BJ (cell line): ENCODE data around the gene LY6G5B. TPM values are rescaled to one million over a fixed set of nuclear protein-coding genes. Genes with fewer than 3 reads are reported as not detected.

Source experiments
- CTCF ChIA-PET: fragments of 350-600 bp; formaldehyde crosslinking; extraction: SDS; loops from one replicate; lab custom pipeline; 2021; ENCODE audit warnings: antibody characterized with exemption, inconsistent platforms; lab: Yijun Ruan, JAX
- POLR2A ChIA-PET: fragments of 300-600 bp; sonication (Branson Sonifier 250); formaldehyde crosslinking; extraction: SDS; loops from one replicate; lab custom pipeline; 2021; ENCODE audit warnings: antibody characterized with exemption; lab: Charles Lee
- DNase-seq: peaks from one replicate; pipeline ENCODE4 v3.0.0-alpha.2; 2011; ENCODE audit warnings: low read depth
- H3K27me3 ChIP-seq: 2 replicates; pipeline ENCODE4 v1.6.0; 2011; ENCODE audit warnings: low read length; ENCODE audit not compliant: control insufficient read depth, insufficient read depth
- H3K36me3 ChIP-seq: 2 replicates; pipeline ENCODE4 v1.5.1; 2011; ENCODE audit warnings: low read length; ENCODE audit not compliant: control insufficient read depth, insufficient read depth
- H3K4me3 ChIP-seq: 2 replicates; pipeline ENCODE4 v1.5.1; 2011; ENCODE audit warnings: low read depth, mild to moderate bottlenecking, control low read depth, low read length
- polyA plus RNA-seq: library from polyadenylated mRNA; depleted of rRNA; stranded (reverse); fragments of >200 nt; gene quantifications from 2 replicates; pipeline ENCODE4 v1.2.3, GENCODE V29; 2011
- TF ChIP-seq, protein P1 (sequence below): IDR thresholded peaks from 2 replicates; pipeline ENCODE4 v1.5.1; 2011; ENCODE audit warnings: low read depth, mild to moderate bottlenecking, control low read depth, inconsistent platforms, low read length, moderate library complexity; ENCODE audit not compliant: insufficient read depth

LY6G5B gene
- polyA plus RNA-seq, 1 experiment, result 10.8 TPM

DNA sequence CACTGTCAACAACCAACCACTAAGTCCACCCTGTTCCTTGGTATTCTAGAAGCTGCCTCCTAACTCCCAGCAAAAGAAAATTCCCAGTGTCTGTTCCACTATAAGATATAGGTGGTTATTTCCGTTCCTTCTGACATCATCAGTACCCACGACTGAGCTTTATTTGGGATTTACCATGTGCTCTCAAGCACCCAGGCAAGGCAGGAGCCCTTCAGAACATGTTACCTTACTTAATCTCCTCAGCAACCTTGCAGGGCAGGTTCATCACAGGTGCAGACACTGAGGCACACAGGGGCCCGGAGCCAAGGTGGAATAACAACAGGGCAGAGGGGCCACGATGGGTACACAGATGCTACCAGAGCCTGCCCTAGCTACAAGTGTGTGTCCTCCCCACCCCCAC, 22.6 kb downstream of the LY6G5B start:
- H3K36me3 ChIP-seq, result peaks cover 43% of the 10 kb centered on the region
- H3K27me3 ChIP-seq, result no peaks in the 10 kb centered on the region
- no peak for DNase-seq
- ChIA-PET POLR2A (no interaction called here), CTCF (interaction anchor here (2.1 kb wide), 1 partner anchor 11 kb away, joined by 12 read pairs; the partner anchor contains the start of gene LY6G5C)
- no peak overlapping the region for H3K4me3 ChIP-seq
- TF ChIP-seq, protein P1, sequence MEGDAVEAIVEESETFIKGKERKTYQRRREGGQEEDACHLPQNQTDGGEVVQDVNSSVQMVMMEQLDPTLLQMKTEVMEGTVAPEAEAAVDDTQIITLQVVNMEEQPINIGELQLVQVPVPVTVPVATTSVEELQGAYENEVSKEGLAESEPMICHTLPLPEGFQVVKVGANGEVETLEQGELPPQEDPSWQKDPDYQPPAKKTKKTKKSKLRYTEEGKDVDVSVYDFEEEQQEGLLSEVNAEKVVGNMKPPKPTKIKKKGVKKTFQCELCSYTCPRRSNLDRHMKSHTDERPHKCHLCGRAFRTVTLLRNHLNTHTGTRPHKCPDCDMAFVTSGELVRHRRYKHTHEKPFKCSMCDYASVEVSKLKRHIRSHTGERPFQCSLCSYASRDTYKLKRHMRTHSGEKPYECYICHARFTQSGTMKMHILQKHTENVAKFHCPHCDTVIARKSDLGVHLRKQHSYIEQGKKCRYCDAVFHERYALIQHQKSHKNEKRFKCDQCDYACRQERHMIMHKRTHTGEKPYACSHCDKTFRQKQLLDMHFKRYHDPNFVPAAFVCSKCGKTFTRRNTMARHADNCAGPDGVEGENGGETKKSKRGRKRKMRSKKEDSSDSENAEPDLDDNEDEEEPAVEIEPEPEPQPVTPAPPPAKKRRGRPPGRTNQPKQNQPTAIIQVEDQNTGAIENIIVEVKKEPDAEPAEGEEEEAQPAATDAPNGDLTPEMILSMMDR, result no peak

DNA sequence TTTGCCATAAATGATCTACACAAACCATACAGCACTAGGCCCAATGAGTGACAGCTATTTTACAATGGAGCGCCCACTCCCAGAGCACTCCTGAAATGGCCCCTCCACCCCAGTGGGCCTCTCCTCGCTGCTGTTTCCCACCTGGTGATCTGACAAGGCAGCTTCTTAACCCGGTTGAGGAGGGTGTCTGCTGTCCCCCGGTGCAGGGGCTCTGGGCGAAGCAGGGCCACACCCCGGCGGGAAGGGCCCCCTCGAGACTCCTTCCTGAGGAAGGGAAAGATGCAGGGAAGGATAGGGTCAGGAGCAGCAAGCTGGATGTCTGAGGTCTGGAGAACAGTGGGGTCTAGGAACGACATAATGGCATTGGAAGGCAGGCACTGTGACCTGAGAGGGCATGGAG, 23.1 kb downstream of the LY6G5B start:
- TF ChIP-seq, protein P1, result no peak
- POLR2A ChIA-PET, result no interaction called here

DNA sequence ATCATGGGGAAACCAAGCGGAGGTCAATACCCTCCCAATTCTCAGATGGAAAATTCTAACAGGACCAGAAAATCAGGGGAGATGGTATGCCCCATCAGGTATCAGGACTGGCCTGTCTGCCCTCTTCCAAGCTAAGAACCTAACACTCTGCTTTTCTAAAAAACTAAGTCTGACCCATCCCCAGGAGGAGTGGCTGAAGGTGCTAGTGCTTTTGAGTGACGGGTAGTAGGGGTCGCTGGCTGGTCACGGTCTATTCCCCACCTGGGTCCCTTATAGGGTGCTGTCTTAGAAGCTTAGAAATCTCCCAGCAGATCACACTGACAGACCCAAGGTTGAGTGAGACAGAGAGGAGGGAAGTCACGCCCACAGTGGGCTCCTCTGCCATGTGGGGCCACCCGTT, 23.8 kb downstream of the LY6G5B start:
- POLR2A ChIA-PET, result no interaction called here

More for the DNA sequence above, 23.1 kb downstream of the LY6G5B start:
- Histone ChIP-seq H3K27me3 (no peaks in the 10 kb centered on the region), H3K36me3 (peaks cover 41% of the 10 kb centered on the region), H3K4me3 (no peak overlapping the region)
- CTCF ChIA-PET, result interaction anchor here (2.1 kb wide), 1 partner anchor 12 kb away, joined by 12 read pairs; the partner anchor contains the start of gene LY6G5C
- DNase-seq, result no peak

DNA sequence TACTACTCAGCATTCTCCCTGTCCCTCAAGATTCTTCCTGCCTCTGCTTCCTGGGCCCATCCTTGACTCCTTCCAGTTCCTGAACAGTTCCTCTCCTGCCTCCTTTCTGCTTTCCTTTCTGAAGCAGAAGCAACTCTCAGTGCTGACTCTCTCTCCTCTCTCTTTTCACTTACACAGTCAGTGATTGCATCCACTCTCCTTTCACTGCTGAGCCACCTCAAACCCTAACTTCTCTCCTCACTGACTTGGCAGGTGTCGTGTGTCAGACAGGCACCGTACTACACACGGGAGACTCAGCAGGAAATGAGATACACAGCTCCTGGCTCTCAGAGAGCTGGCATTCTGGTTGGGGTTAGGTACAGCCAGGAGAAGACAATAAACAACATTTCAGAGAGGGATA, 27.8 kb downstream of the LY6G5B start:
- ChIA-PET CTCF (no interaction called here), POLR2A (no interaction called here)
- no peak for DNase-seq
- peaks cover 18% of the 10 kb centered on the region for H3K36me3 ChIP-seq
- TF ChIP-seq, protein P1, result no peak
- no peaks in the 10 kb centered on the region for H3K27me3 ChIP-seq
- H3K4me3 ChIP-seq, result no peak overlapping the region

More for the DNA sequence above, 23.8 kb downstream of the LY6G5B start:
- no peak overlapping the region for H3K4me3 ChIP-seq
- CTCF ChIA-PET, result no interaction called here
- TF ChIP-seq, protein P1, result no peak
- H3K27me3 ChIP-seq, result no peaks in the 10 kb centered on the region
- H3K36me3 ChIP-seq, result peaks cover 36% of the 10 kb centered on the region
- DNase-seq, result no peak

DNA sequence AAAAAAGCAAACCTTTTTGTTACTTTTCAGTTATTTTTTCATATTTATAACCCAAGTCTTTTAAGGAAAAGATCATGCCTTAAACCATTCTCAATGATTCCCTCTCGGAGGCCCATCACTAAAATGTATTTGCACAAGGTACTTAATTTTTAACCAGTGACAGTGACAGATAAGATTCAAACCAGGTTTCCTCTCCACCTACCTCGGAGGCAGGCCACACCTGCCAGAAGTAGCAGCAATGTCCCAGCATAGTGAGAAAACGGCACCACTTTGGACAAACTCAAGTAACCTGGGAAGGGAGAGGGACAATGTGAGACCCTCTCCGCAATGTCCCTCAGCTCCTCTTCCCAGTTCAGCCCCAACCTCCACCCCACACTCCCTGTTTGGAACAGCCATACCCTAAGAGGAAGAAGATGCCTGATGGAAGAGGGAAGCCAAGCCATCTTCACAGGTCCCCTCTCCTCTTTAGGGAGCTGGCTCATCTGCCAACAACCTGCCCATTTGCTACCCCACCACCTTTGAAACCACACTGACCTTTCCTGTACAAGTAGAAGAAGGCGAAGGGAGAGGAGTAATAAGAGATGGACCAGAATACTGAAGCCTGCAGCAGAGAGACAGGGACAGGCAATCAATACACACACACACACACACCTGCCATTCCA, 31.1 kb downstream of the LY6G5B start:
- ChIA-PET CTCF (interaction anchor here (0.5 to 2.0 kb wide), 2 partner anchors 69 to 88 kb away, joined by 3 to 5 read pairs; no protein-coding TSS in a partner anchor), POLR2A (no interaction called here)
- no peak for DNase-seq
- H3K4me3 ChIP-seq, result no peak overlapping the region
- TF ChIP-seq, protein P1, result no peak
- peaks cover 3% of the 10 kb centered on the region; the same call in 1 of the 2 replicates for H3K36me3 ChIP-seq
- no peaks in the 10 kb centered on the region for H3K27me3 ChIP-seq
